Fibroblast of lung (primary cell): Measurements from ENCODE around the gene SDK1. TPM values are rescaled to one million over a fixed set of nuclear protein-coding genes. Genes with fewer than 3 reads are reported as not detected.

ENCODE experiments used
- DNase-seq, 2 donors: peaks; one replicate each; pipeline versions ENCODE4 v3.0.0 to v3.0.0-alpha.2; 2010; ENCODE audit warnings: low read depth in 2 of 2
- H2AFZ ChIP-seq: 2 replicates; pipeline ENCODE4 v1.5.1; 2012; ENCODE audit warnings: low read length, control low read depth, inconsistent platforms
- H3K27ac ChIP-seq: 2 replicates; pipeline ENCODE4 v1.5.1; 2011; ENCODE audit warnings: low read length, control low read depth; ENCODE audit not compliant: insufficient read depth
- H3K27me3 ChIP-seq: 2 replicates; pipeline ENCODE4 v1.5.1; 2011; ENCODE audit warnings: mild to moderate bottlenecking, low read length; ENCODE audit not compliant: control insufficient read depth, insufficient read depth
- H3K36me3 ChIP-seq: 2 replicates; pipeline ENCODE4 v1.5.1; 2011; ENCODE audit warnings: low read length; ENCODE audit not compliant: control insufficient read depth, insufficient read depth
- H3K4me1 ChIP-seq: 2 replicates; pipeline ENCODE4 v1.5.1; 2011; ENCODE audit warnings: low read length; ENCODE audit not compliant: control insufficient read depth, insufficient read depth; ENCODE audit errors: extremely low read depth
- H3K4me2 ChIP-seq: 2 replicates; pipeline ENCODE4 v1.5.1; 2011; ENCODE audit warnings: low read length, control low read depth; ENCODE audit not compliant: insufficient read depth; ENCODE audit errors: extremely low read depth
- H3K4me3 ChIP-seq, 4 experiments: fragments of 200-600 bp in 1 of 4; sonication (generic) in 1 of 4; replicated peaks in 1 of 4; 2 replicates each; pipeline ENCODE4 v1.5.1; 2011 to 2016; ENCODE audit warnings: low read length in 4 of 4, low read depth in 3 of 4, mild to moderate bottlenecking in 3 of 4, control low read depth in 2 of 4, inconsistent platforms in 1 of 4, mixed read lengths in 1 of 4; ENCODE audit not compliant: insufficient read depth in 1 of 4; ENCODE audit errors: control extremely low read depth in 1 of 4
- H3K79me2 ChIP-seq: 2 replicates; pipeline ENCODE4 v1.5.1; 2012; ENCODE audit warnings: mild to moderate bottlenecking, low read length, inconsistent platforms; ENCODE audit not compliant: control insufficient read depth, insufficient read depth
- H3K9ac ChIP-seq: 2 replicates; pipeline ENCODE4 v1.5.1; 2011; ENCODE audit warnings: mild to moderate bottlenecking, low read length, control low read depth; ENCODE audit not compliant: insufficient read depth
- H3K9me3 ChIP-seq: 2 replicates; pipeline ENCODE4 v1.5.1; 2012; ENCODE audit warnings: low read depth, low read length; ENCODE audit not compliant: control insufficient read depth, insufficient read depth
- H4K20me1 ChIP-seq: 2 replicates; pipeline ENCODE4 v1.5.1; 2011; ENCODE audit warnings: low read length; ENCODE audit not compliant: control insufficient read depth, insufficient read depth; ENCODE audit errors: extremely low read depth
- EZH2 ChIP-seq: IDR thresholded peaks from 2 replicates; pipeline ENCODE4 v1.5.1; 2012; ENCODE audit warnings: low read length, control low read depth, mild to moderate bottlenecking; ENCODE audit errors: missing control alignments
- polyA plus RNA-seq, 2 donors: library from polyadenylated mRNA; depleted of rRNA in 1 of 2; stranded (reverse) in 1 of 2; unstranded in 1 of 2; fragments of >200 nt; gene quantifications; 2 replicates each; pipeline ENCODE4 v1.2.1, GENCODE V29; 2011 to 2012; ENCODE audit warnings: missing spikeins in 1 of 2
- total RNA-seq: library from RNA; depleted of rRNA; stranded (reverse); fragments of >200 nt; gene quantifications from 2 replicates; pipeline ENCODE4 v1.2.1, GENCODE V29; 2014
- TF ChIP-seq, protein P1 (sequence below), 2 donors: IDR thresholded peaks in 1 of 2; conservative IDR thresholded peaks in 1 of 2; 1 replicate in 1 of 2; 2 replicates in 1 of 2; pipeline ENCODE4 v1.5.1; 2011 to 2012; ENCODE audit warnings: low read length in 2 of 2, control low read depth in 1 of 2, inconsistent platforms in 1 of 2, low read depth in 1 of 2, mild to moderate bottlenecking in 1 of 2

Gene SDK1
- total and polyA plus RNA-seq, 2 donors (not counting 1 experiment from before 2014, with no cell fraction given): 1.0 to 8.6 TPM

DNA sequence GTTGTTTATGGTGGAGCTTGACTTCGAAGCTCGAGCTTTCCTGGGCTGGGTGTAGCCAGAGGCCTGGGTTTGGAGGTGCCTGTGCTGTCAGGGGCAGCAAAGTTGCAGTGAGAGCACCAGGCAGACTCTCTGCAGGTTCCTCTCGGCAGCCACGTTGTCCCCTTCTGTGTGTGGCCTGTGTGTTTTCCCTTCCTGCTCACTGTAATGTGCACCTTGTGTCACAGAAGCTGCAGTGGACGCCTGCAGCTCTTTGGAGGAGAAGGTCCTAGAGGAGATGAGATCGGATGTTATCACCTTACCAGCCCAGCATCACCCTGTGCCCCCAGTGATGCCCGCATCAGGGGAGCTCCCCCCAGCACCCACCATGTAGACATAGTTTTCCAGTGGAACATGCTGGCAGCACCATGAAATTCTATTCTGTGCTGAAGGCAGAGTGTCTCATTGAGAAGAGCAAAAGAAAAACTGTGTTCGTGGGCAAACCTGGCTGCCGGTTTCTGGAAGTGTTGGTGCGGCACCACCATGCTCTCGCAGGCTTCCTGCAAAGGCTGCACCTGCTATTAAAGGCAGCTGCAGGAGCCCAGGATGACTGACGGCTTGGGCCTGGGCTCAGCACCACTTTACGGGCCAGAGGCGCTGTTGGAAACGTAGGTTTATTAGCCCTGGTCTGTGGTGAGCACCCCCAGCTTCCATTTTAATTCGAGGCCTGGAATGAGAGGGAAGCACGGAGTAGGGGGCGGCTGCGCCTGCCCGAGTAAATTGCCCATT is 771.3 kb downstream of the SDK1 start:
- Histone ChIP-seq H3K79me2 (no peaks in the 10 kb centered on the region), H3K4me2 (no peak overlapping the region), H2AFZ (no peak overlapping the region), H3K4me3 (no peak overlapping the region), H3K4me1 (no peaks in the 10 kb centered on the region), H3K9me3 (no peaks in the 10 kb centered on the region), H3K27me3 (no peaks in the 10 kb centered on the region), H3K36me3 (no peaks in the 10 kb centered on the region), H3K9ac (no peak overlapping the region), H4K20me1 (no peaks in the 10 kb centered on the region), H3K27ac (no peak overlapping the region)
- no peak for DNase-seq
- TF ChIP-seq, protein P1, sequence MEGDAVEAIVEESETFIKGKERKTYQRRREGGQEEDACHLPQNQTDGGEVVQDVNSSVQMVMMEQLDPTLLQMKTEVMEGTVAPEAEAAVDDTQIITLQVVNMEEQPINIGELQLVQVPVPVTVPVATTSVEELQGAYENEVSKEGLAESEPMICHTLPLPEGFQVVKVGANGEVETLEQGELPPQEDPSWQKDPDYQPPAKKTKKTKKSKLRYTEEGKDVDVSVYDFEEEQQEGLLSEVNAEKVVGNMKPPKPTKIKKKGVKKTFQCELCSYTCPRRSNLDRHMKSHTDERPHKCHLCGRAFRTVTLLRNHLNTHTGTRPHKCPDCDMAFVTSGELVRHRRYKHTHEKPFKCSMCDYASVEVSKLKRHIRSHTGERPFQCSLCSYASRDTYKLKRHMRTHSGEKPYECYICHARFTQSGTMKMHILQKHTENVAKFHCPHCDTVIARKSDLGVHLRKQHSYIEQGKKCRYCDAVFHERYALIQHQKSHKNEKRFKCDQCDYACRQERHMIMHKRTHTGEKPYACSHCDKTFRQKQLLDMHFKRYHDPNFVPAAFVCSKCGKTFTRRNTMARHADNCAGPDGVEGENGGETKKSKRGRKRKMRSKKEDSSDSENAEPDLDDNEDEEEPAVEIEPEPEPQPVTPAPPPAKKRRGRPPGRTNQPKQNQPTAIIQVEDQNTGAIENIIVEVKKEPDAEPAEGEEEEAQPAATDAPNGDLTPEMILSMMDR (conservative IDR thresholded peaks at IDR 0.05 in 1 of 2, IDR thresholded peaks at IDR 0.05 in 1 of 2; ENCODE audit: low read depth in 1 of 2, low read length in 2 of 2): no peak
- no peak for TF ChIP-seq EZH2

DNA sequence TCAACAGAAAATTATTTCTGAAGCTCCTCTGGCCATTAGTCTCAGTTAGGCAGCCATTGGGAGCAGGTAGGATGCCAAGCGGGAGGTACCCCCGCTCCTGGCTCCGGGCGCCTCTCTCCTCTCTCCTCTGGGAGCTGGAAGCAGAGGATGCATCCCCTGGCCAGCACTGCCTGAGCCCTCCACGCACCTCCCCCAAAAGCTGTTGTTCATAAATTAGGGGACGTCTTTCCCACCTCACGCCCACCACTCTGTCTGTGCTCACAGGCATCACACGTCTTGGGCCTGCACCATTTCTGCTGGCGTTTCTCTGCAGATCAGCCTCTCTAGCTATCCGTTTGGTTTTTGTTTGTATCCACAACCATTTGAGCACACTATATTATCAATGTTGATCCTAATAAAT is 772.0 kb downstream of the SDK1 start:
- Histone ChIP-seq H3K9me3 (no peaks in the 10 kb centered on the region), H3K36me3 (no peaks in the 10 kb centered on the region), H3K4me3 (no peak overlapping the region), H3K4me1 (no peaks in the 10 kb centered on the region), H2AFZ (no peak overlapping the region), H3K9ac (no peak overlapping the region), H3K27me3 (no peaks in the 10 kb centered on the region), H4K20me1 (no peaks in the 10 kb centered on the region), H3K79me2 (no peaks in the 10 kb centered on the region), H3K4me2 (no peak overlapping the region), H3K27ac (no peak overlapping the region)
- no peak for DNase-seq
- no peak for TF ChIP-seq EZH2
- TF ChIP-seq, protein P1 (conservative IDR thresholded peaks at IDR 0.05 in 1 of 2, IDR thresholded peaks at IDR 0.05 in 1 of 2; ENCODE audit: low read depth in 1 of 2, low read length in 2 of 2): no peak

DNA sequence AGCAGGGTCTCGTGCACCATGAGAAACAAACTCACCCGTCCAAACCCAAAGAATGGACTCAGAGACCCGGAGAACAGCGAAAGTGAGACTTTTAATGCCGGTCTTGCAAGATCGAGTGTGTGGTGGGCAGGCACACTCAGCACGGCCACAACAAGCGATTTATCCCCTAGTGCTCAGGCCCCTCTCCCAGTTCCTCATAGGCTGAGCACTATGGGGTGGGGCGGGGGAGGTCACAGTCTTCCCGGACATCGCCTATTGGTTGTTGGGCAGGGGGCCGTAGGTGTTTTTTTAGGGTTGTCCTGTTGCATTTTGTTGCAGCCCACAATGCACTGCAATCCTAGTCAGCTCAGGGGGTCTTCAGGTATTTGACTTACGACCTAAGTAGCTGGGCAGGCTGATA is 772.7 kb downstream of the SDK1 start:
- no peak for TF ChIP-seq EZH2
- TF ChIP-seq, protein P1 (conservative IDR thresholded peaks at IDR 0.05 in 1 of 2, IDR thresholded peaks at IDR 0.05 in 1 of 2; ENCODE audit: low read depth in 1 of 2, low read length in 2 of 2): no peak
- no peak overlapping the region for H2AFZ ChIP-seq
- DNase-seq: no peak
- H3K4me2 ChIP-seq: no peak overlapping the region
- no peak overlapping the region for H3K27ac ChIP-seq
- no peaks in the 10 kb centered on the region for H3K4me1 ChIP-seq
- no peak overlapping the region for H3K9ac ChIP-seq
- H3K4me3 ChIP-seq: no peak overlapping the region
- no peaks in the 10 kb centered on the region for H3K36me3 ChIP-seq
- H3K27me3 ChIP-seq: no peaks in the 10 kb centered on the region
- no peaks in the 10 kb centered on the region for H3K79me2 ChIP-seq
- no peaks in the 10 kb centered on the region for H3K9me3 ChIP-seq
- no peaks in the 10 kb centered on the region for H4K20me1 ChIP-seq
